ENCODE measurements around the gene CDK15. TPM values are rescaled to one million over a fixed set of nuclear protein-coding genes. Genes with fewer than 3 reads are reported as not detected.

The CDK15 gene
- total RNA-seq, 1 experiment from 2014 or later, result not detected

GRCh38 chr2:201765799-201766198 is 40.5 kb upstream of the CDK15 start:
- DNase-seq (ENCODE audit: low spot score) (no peak), ATAC-seq (no peak)
- no peak overlapping the region for H3K4me3 Mint-ChIP-seq
- H3K27me3 Mint-ChIP-seq (ENCODE audit: low read depth), result no peaks in the 10 kb centered on the region
- CTCF ChIA-PET, result no interaction called here
- H3K9me3 Mint-ChIP-seq, result peaks cover 3% of the 10 kb centered on the region
- H3K36me3 Mint-ChIP-seq, result peaks cover 20% of the 10 kb centered on the region
- POLR2A ChIA-PET, result interaction anchor here (1.1 kb wide), 1 partner anchor 15 kb away, joined by 3 read pairs; the partner anchor contains the start of gene ALS2
- H3K4me1 Mint-ChIP-seq, result no peaks in the 10 kb centered on the region
- H3K27ac Mint-ChIP-seq, result no peak overlapping the region
- TF ChIP-seq MXD4 (CRISPR knock-in tag; IDR thresholded peaks at IDR 0.05; ENCODE audit: borderline replicate concordance) (no peak), NR1H2 (CRISPR knock-in tag; IDR thresholded peaks at IDR 0.05) (no peak), ZNF512 (CRISPR knock-in tag; IDR thresholded peaks at IDR 0.05; ENCODE audit: borderline replicate concordance) (no peak), JAZF1 (CRISPR knock-in tag; IDR thresholded peaks at IDR 0.05) (no peak), ATF3 (CRISPR knock-in tag; conservative IDR thresholded peaks at IDR 0.05) (no peak), SMAD3 (CRISPR knock-in tag; IDR thresholded peaks at IDR 0.05; ENCODE audit: borderline replicate concordance) (no peak), PRDM15 (CRISPR knock-in tag; IDR thresholded peaks at IDR 0.05) (no peak)
- TF ChIP-seq, protein P1, sequence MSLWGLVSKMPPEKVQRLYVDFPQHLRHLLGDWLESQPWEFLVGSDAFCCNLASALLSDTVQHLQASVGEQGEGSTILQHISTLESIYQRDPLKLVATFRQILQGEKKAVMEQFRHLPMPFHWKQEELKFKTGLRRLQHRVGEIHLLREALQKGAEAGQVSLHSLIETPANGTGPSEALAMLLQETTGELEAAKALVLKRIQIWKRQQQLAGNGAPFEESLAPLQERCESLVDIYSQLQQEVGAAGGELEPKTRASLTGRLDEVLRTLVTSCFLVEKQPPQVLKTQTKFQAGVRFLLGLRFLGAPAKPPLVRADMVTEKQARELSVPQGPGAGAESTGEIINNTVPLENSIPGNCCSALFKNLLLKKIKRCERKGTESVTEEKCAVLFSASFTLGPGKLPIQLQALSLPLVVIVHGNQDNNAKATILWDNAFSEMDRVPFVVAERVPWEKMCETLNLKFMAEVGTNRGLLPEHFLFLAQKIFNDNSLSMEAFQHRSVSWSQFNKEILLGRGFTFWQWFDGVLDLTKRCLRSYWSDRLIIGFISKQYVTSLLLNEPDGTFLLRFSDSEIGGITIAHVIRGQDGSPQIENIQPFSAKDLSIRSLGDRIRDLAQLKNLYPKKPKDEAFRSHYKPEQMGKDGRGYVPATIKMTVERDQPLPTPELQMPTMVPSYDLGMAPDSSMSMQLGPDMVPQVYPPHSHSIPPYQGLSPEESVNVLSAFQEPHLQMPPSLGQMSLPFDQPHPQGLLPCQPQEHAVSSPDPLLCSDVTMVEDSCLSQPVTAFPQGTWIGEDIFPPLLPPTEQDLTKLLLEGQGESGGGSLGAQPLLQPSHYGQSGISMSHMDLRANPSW (CRISPR knock-in tag; conservative IDR thresholded peaks at IDR 0.05; ENCODE audit: low read depth), result no peak
- TF ChIP-seq, protein P2, sequence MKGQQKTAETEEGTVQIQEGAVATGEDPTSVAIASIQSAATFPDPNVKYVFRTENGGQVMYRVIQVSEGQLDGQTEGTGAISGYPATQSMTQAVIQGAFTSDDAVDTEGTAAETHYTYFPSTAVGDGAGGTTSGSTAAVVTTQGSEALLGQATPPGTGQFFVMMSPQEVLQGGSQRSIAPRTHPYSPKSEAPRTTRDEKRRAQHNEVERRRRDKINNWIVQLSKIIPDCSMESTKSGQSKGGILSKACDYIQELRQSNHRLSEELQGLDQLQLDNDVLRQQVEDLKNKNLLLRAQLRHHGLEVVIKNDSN (CRISPR knock-in tag; IDR thresholded peaks at IDR 0.05), result no peak

DNA sequence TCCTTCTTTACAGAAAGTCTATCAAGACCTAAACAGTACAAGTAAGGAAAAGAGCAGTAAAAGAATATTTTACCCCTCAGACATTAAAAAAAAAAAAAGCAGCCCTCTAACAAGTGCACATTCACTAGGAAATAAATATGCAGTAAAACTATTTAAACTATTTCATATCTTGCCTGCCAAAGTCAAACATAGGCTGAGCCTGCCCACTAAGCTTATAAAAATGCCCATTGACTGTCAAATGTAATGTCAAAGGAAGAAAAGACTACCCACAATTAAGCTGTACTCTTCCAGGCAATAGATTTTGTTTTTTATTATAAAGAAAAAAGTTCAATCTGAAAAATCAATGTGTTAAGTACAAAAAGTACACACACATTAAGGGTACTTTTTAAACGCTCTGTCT is 37.4 kb upstream of the CDK15 start:
- H3K4me3 Mint-ChIP-seq, result no peak overlapping the region
- ChIA-PET POLR2A (no interaction called here), CTCF (no interaction called here)
- TF ChIP-seq GTF2I (CRISPR knock-in tag; conservative IDR thresholded peaks at IDR 0.05), result no peak
- TF ChIP-seq, protein P3, sequence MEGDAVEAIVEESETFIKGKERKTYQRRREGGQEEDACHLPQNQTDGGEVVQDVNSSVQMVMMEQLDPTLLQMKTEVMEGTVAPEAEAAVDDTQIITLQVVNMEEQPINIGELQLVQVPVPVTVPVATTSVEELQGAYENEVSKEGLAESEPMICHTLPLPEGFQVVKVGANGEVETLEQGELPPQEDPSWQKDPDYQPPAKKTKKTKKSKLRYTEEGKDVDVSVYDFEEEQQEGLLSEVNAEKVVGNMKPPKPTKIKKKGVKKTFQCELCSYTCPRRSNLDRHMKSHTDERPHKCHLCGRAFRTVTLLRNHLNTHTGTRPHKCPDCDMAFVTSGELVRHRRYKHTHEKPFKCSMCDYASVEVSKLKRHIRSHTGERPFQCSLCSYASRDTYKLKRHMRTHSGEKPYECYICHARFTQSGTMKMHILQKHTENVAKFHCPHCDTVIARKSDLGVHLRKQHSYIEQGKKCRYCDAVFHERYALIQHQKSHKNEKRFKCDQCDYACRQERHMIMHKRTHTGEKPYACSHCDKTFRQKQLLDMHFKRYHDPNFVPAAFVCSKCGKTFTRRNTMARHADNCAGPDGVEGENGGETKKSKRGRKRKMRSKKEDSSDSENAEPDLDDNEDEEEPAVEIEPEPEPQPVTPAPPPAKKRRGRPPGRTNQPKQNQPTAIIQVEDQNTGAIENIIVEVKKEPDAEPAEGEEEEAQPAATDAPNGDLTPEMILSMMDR (IDR thresholded peaks at IDR 0.05), result no peak
- no peak for TF ChIP-seq SMAD4 (CRISPR knock-in tag; IDR thresholded peaks at IDR 0.05)
- no peak for TF ChIP-seq ZNF416 (CRISPR knock-in tag; IDR thresholded peaks at IDR 0.05)
- TF ChIP-seq HMGA2 (CRISPR knock-in tag; IDR thresholded peaks at IDR 0.05), result no peak
- DNase-seq (ENCODE audit: low spot score), result no peak
- H3K4me1 Mint-ChIP-seq, result peaks cover 22% of the 10 kb centered on the region
- peaks cover 3% of the 10 kb centered on the region for H3K9me3 Mint-ChIP-seq
- peaks cover 11% of the 10 kb centered on the region for H3K36me3 Mint-ChIP-seq
- H3K27ac Mint-ChIP-seq, result no peak overlapping the region
- H3K27me3 Mint-ChIP-seq (ENCODE audit: low read depth), result no peaks in the 10 kb centered on the region
- ATAC-seq, result no peak

Measured in WTC11 (cell line).